Measurements from ENCODE around the gene CNTF.

The CNTF gene

DNA sequence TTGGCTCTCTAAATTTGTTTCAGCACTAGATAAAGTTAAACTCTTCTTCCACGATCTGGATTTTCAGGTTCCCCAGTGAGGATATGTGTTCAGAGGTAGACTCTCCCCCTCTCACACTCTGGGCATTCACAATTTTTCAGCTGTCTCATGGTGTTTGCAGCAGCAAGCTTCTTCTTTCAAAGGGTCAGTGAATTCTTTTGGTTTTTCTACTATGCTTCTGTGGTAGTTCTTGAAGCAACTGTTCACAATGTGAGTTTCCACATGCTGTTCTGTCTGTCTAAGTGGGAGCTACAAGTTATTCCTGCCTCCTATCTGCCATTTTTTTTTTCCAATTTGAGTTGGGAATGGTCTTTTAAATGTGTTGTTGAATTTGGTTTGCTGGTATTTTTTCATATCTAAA lies 25.4 kb downstream of the CNTF start:
- no peak for DNase-seq

DNA sequence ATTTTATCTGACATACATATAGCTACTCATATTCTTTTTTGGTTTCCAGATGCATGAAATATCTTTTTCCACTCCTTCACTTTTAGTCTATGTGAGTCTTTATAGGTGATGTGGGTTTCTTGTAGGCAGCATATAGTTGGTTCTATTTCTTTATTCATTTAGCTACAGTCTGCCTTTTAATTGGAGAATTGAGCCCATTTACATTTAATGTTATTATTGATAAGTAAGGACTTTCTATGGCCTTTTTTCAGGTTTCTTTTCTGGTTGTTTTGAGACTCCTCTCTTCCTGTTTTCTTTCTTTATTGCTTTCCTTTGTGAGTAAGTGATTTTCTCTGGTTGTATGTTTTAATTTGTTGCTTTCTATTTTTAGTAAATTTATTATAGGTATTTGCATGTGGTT lies 27.2 kb downstream of the CNTF start:
- DNase-seq, result no peak

DNA sequence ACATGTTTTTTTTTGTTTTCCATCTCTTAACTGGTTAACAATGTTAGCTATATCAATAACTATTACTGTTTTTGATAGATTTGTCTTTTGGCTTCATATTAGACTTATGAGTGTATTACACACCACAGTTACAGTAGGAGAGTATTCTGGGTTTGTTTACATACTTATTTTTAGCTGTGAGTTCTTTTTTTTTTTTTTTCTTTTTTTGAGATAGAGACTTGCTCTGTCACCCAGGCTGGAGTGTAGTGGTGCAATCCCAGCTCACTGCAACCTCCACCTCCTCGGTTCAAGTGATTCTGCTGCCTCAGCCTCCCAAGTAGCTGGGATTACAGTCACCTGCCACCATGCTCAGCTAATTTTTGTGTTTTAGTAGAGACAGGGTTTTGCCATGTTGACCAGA lies 28.0 kb downstream of the CNTF start:
- no peak for DNase-seq

DNA sequence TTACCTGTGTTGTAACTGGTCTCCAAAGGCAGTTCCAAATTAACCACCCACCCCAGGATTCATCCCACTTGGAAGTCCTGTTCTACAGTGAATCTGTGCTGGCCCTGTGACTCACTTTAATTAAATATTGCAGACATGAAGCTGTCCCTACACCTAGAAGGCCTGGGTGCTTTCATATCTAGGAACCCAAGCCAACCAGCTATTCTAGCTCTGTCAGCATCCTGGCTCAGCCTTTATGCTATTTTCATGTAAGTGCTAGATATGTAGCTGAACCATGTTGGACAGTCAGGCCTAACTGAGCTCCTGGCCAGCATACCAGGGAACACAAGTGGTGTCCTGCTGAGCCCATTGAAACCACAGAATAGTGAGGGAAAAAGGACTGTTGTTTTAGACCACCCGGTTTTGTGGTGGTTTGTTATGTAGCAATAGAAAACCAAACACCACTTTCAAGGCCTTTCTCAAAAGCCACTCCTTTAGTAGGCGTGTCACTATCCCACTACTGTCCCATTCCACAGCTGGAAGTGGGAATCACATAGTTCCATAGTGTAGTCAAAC lies 30.3 kb downstream of the CNTF start:
- no peak for DNase-seq

DNA sequence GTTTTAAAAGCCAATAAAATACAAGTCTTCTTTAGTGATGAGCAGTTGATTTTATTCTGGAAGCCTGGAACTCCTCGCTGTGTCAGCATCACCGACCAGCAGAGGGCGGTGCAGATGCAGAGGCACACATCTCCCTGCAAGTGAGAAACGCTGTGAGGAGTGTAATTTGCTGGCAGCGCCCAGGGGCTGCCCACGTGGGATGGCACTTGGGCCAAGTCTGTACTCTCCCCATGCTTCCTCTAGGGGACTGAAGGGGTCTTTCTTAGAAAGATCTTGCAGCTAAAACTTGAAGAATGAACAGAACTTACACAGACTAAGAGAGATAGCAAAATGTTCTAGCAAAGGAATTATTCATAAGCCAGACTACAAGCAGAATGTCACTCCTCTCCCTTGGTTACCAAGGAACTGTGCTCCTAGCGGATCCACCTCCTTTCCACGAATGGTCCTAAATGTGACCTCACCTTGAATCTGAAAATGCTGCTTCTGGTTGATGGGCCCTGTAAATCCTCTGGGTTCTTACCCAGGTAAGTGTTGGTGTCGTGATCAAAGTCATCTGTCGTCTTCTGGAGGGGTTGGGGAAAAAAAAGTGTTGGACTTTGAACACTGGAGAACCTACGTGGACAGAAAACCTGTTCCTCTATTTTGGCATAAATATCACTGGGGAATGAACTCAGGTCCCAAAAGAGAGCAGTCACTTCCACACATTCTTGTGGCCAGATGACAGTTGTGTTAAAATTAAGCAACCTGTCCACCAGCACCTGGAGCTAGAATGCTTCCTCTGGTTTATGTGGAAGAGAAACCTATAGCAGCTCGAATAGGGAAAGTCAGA lies 31.8 kb downstream of the CNTF start:
- peak; percentile 67 for DNase-seq

DNA sequence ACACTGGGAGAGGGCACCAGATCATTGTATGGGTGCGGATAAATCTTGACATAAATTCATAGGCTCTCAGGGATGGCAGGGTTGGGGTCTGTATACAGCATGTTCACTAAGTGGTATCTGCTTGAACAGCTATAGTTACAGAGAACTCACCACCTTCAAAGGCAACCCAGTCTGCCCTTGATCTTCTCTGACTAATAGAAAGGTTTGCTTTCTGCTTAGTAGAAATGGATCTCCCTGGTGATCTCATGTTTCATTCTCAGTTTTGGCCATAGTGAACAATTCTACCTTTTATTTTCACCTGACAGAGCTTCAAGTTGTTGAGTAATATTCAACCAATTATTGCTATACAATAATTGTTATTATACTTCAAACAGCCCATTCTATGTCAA lies 32.4 kb downstream of the CNTF start:
- DNase-seq, result no peak

DNA sequence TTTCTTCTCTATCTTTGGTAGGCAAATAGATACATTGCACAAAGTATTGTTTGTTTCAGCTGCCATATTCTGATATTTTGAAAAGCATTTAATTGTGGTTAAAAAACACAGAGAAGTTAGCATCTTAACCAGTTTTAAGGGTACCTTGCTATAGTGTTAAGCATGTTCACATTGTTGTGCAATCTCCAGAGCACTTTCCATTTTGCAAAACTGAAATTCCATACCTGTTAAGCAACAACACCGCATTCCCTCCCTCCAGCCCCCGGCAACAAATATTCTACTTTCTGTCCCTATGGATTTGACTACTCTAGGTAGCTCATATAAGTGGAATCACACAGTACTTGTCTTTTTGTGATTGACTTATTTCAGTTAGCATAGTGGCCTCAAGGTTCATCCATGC lies 33.9 kb downstream of the CNTF start:
- no peak for DNase-seq

DNA sequence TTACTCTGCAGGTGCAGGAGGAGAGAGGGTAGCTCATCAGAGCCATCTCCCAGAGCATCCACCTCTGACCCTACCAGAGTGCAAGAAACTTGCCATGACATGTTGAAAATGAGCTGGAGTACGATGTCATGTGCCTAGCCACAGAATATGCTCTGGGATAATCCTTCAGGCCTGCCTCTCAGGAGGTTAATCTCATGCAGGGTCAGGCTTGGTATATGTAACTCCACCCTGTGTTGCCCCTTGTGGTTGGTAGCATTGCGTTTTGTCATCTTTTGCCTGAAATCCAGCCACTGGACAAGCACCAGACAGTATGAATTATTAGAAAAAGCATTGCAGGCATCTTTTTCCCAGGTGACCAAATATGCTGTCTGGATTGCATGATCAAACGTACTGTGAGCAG lies 36.2 kb downstream of the CNTF start:
- DNase-seq, result no peak

DNA sequence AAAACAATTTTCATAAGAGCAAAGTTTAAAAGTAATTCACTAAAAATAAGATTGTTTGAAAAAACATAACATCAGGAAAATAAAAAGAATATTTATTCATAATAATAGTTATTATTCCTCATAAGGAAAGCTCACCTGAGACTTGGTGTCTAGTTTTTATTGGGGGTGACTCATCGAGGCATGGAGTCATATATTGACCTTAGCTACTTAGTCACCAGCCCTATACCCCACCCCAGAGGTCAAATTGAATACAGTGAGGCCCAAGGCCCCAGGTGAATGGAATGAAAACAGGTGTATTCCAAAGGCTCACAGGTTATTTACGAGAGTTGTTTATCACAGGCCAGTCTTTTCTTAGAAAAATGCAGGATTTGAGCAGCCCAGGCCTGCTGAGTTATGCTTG lies 36.9 kb downstream of the CNTF start:
- DNase-seq, result no peak

DNA sequence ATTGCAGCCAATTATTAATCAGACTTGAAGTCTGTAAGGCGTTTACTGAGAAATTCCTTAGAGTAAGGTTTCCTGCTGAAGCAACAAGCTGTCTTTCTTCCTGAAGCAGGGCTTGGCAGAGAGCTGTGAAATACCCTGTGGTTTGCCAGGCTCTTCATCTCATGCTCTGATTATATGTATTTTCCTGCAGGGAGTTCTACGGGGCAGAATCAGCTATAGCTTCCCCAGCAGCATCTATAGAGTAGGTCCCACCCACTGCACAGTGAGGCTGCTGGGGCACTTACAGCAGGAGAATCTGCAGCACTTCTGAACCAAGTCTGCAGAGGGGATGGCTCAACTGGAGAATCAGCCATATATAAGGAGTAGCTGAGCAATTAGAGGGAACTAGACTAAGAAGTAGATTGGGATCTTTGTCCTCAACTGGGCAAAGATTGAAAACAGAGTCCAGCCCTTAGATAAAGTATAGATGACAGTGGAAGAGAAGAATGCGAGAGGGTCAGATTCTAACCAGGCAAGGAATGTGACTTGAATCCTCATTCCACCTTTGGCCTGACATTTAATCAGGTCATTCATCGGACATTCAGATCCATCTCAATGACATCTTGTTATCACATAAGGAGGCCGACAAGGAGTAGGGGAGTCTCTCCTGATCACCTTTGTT lies 37.6 kb downstream of the CNTF start:
- DNase-seq, result no peak

DNA sequence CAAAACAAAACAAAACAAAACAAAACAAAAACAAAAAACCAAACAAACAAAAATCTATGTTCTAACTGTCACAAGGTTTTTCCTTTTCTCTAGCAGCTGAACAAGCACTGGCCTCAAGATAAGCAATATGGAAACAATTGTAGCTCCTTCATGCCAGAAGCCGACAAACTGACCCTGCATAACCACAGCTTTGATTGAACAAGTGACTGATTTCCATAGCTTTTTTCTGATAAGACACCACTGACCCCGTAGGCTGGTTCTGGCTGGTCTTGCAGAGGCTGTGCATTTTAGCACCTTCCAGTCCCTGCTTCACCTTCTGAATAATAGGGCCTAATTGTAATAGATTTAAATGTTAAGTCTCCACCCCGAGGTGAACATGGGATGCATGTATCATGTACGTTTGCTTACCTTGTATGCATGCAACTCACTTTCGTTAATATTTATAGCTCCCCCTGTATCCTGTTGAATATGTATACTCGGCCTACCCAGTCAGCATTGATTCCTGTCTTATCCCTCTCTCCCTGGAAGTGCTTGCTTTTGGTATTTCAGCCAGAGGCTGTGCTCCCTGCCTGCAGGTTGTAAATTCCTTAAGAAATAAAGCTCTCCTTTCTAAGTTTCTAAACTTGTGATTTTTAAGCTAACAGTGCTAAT lies 49.6 kb downstream of the CNTF start:
- no peak for DNase-seq

DNA sequence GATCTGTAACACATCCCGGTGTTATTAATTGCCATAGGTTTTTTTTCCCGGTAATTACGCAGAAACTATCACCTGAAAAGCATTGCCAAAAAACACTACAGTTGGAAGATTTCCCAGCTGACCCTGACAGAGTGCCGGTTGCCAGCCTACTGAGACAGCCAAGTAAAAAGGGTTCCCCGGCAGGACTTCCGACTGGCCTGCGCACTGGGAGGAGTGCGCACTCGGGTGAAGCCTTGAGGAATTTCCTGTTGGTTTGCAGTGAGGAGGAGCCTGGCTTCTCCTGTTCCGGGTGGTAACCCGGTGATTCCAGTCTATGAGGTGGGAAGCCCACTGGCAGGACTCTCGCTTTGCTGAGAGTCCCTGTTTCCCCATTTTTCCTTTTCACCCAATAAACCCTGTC lies 52.1 kb downstream of the CNTF start:
- no peak for DNase-seq

Measured in stimulated activated naive CD4-positive, alpha-beta T cell treated with Interleukin-2 at 50 U/mL for 16 hours (primary cell).